CD4-positive, CD25-positive, alpha-beta regulatory T cell (primary cell): ENCODE results near the gene GBP3. TPM values are rescaled to one million over a fixed set of nuclear protein-coding genes. Genes with fewer than 3 reads are reported as not detected.
"Not testable (repeated sequence)": the region's sequence is repeated elsewhere in the genome, so short reads cannot be mapped to it uniquely, and the experiment has no call there.

Experiments used
- ATAC-seq, 2 donors: fragments of 150-1000 bp; cut with Tn5 transposase; one replicate each; pipeline ENCODE4 v1.10.0; 2021; ENCODE audit warnings: low read depth in 2 of 2, moderate number of reproducible peaks in 2 of 2, moderate library complexity in 1 of 2
- DNase-seq, 3 donors: peaks; one replicate each; pipeline versions ENCODE4 v3.0.0 to v3.0.0-alpha.2; 2012 to 2022; ENCODE audit warnings: mixed read lengths in 1 of 3
- H3K27ac ChIP-seq: one replicate; pipeline ENCODE4 v1.7.0; 2013; ENCODE audit warnings: mild to moderate bottlenecking, low read length; ENCODE audit not compliant: insufficient read depth, poor library complexity, severe bottlenecking
- H3K27me3 ChIP-seq: one replicate; pipeline ENCODE4 v1.7.0; 2013; ENCODE audit warnings: low read length; ENCODE audit not compliant: control insufficient read depth, insufficient read depth
- H3K36me3 ChIP-seq: one replicate; pipeline ENCODE4 v1.7.0; 2013; ENCODE audit warnings: mild to moderate bottlenecking, low read length, moderate library complexity; ENCODE audit not compliant: control insufficient read depth, insufficient read depth
- H3K4me1 ChIP-seq: 2 replicates; pipeline ENCODE4 v1.7.0; 2013; ENCODE audit warnings: mild to moderate bottlenecking, low read length; ENCODE audit not compliant: insufficient read depth, control insufficient read depth, poor library complexity, severe bottlenecking
- H3K4me3 ChIP-seq: one replicate; pipeline ENCODE4 v1.7.0; 2013; ENCODE audit warnings: low read depth, mild to moderate bottlenecking, low read length, moderate library complexity
- H3K9me3 ChIP-seq, 2 experiments: 1 replicate in 1 of 2; 2 replicates in 1 of 2; pipeline ENCODE4 v1.7.0; 2013; ENCODE audit warnings: low read length in 2 of 2, mild to moderate bottlenecking in 1 of 2, moderate library complexity in 1 of 2; ENCODE audit not compliant: control insufficient read depth in 2 of 2
- H3K27ac Mint-ChIP-seq, 3 donors: one replicate each; pipeline ENCODE4 v1.8.0; 2020 to 2022; ENCODE audit warnings: mild to moderate bottlenecking in 3 of 3, mixed read lengths in 3 of 3, moderate library complexity in 2 of 3
- H3K27me3 Mint-ChIP-seq: one replicate; pipeline ENCODE4 v1.8.0; 2022; ENCODE audit warnings: mild to moderate bottlenecking, mixed read lengths
- H3K36me3 Mint-ChIP-seq: one replicate; pipeline ENCODE4 v1.8.0; 2020; ENCODE audit warnings: mixed read lengths
- H3K4me1 Mint-ChIP-seq, 4 donors: one replicate each; pipeline ENCODE4 v1.8.0; 2020 to 2022; ENCODE audit warnings: mixed read lengths in 4 of 4, mild to moderate bottlenecking in 1 of 4
- H3K4me3 Mint-ChIP-seq, 4 donors: one replicate each; pipeline ENCODE4 v1.8.0; 2020 to 2022; ENCODE audit warnings: mild to moderate bottlenecking in 4 of 4, mixed read lengths in 4 of 4, moderate library complexity in 3 of 4
- H3K9me3 Mint-ChIP-seq, 7 donors: one replicate each; pipeline ENCODE4 v1.8.0; 2020 to 2022; ENCODE audit warnings: mixed read lengths in 7 of 7, mild to moderate bottlenecking in 3 of 7, moderate library complexity in 2 of 7
- polyA plus RNA-seq, 4 donors: library from polyadenylated mRNA; unstranded; fragments of 300-500 nt; fragmentation: Illumina TruSeq; gene quantifications; one replicate each; pipeline ENCODE4 v1.2.3, GENCODE V29; 2021
- total RNA-seq: library from RNA; stranded (reverse); gene quantifications from one replicate; pipeline ENCODE4 v1.2.3, GENCODE V29; 2022

Gene GBP3
- total and polyA plus RNA-seq, 5 donors from 2014 or later: 11.7 to 36.6 (median 19.9) TPM

DNA sequence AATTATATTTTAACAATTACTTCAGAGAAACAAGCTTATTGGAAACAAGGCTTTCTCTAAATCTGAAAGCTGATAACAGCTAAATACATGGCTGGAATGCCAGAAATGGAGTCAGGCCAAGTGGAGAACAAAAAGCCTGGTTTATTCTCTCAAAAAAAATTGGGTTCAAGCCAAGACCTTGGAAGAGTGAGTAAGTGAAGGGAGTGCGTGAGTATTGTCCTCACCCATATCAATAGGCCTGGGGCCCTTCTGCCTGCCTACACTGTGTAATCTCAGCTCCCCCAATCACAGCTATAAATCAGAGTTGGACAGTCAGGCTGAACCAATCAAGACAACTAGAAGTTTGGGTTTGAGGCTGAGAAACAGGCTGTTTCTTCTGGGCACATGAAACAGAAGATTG is 37.6 kb downstream of the GBP3 start:
- Histone ChIP-seq H3K4me1 (peaks cover 14% of the 10 kb centered on the region), H3K27ac (peak overlapping the region; percentile 44), H3K9me3 (no peaks in the 10 kb centered on the region), H3K4me3 (no peak overlapping the region), H3K36me3 (peaks cover 19% of the 10 kb centered on the region), H3K27me3 (no peaks in the 10 kb centered on the region)
- no peak for ATAC-seq
- Mint-ChIP-seq H3K9me3 (no peaks in the 10 kb centered on the region), H3K4me3 (no peak overlapping the region), H3K4me1 (peaks cover 27 to 79% (median 66%) of the 10 kb centered on the region in 4 donors), H3K27ac (peak overlapping the region in 2 of 3 donors; percentile 75 to 79), H3K27me3 (no peaks in the 10 kb centered on the region), H3K36me3 (peaks cover 21% of the 10 kb centered on the region)
- DNase-seq: no peak

DNA sequence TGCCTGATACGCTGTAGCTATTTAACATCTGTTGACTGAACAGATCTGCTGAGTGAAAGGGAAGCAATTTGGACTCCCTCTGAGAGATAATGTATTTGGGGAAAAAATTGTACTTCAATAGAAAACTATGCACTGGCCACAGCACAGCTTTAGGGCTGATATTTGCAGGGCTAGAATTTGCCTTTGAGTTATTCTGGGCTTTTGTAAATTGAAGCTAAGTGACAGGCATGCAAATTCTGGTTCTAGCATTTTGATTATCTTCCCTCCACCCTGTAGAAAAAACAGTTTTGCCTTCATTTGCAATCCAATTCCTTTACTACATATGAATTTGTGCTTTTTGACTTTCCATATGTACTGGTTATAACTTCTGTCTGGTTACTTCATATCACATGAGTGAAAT is 38.1 kb downstream of the GBP3 start:
- Mint-ChIP-seq H3K4me1 (peaks cover 26 to 79% (median 66%) of the 10 kb centered on the region in 4 donors), H3K4me3 (peak overlapping the region in 2 of 4 donors; percentile 33 to 55), H3K9me3 (no peaks in the 10 kb centered on the region), H3K27me3 (no peaks in the 10 kb centered on the region), H3K36me3 (peaks cover 22% of the 10 kb centered on the region), H3K27ac (peak overlapping the region; percentile 15 to 79 (median 75))
- ATAC-seq: no peak
- no peak overlapping the region for H3K4me3 ChIP-seq
- peaks cover 14% of the 10 kb centered on the region for H3K4me1 ChIP-seq
- no peaks in the 10 kb centered on the region for H3K9me3 ChIP-seq
- H3K27me3 ChIP-seq: no peaks in the 10 kb centered on the region
- H3K36me3 ChIP-seq: peaks cover 23% of the 10 kb centered on the region
- peak overlapping the region; percentile 60 for H3K27ac ChIP-seq
- DNase-seq: no peak

DNA sequence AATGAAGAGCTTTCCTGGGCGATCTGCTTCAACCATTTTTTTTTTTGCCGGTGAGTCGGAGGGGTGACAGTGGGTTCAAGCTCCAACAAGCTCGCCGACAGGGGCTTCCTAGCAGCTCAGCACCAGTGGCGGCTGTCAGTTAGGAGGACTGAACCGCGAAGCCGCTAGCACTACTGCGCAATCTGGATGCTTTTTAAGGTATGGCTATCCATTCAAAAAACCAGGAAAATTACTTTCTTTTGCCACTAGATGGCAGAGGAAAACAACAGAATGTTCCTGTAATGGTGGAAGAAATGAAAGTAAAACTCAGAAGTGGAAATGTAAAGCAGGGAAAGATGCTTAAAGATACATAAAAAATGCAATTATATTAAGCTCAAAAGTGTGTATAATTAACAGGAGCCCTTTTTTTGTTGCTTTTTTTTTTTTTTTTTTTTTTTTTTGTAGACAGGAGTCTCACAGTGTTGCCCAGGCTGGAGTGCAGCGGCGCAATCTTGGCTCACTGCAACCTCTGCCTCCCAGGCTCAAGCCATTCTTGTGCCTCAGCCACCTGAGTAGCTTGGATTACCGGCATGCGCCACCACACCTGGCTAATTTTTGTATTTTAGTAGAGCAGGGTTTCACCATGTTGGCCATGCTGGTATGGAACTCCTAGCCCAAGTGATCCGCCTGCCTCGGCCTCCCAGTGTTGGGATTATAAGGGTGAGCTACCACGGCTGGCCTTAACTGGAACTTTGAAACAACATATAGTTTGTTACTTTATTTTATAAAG is 38.7 kb downstream of the GBP3 start:
- Histone ChIP-seq H3K36me3 (peaks cover 23% of the 10 kb centered on the region), H3K4me3 (peak overlapping the region; percentile 49), H3K27ac (peak overlapping the region; percentile 60), H3K9me3 (no peaks in the 10 kb centered on the region), H3K27me3 (no peaks in the 10 kb centered on the region), H3K4me1 (peaks cover 14% of the 10 kb centered on the region)
- DNase-seq (peak; percentile 11 to 73 (median 67)), ATAC-seq (peak; percentile 51 to 58)
- H3K4me1 Mint-ChIP-seq: peaks cover 28 to 79% (median 66%) of the 10 kb centered on the region in 4 donors
- no peaks in the 10 kb centered on the region for H3K27me3 Mint-ChIP-seq
- peak overlapping the region in 3 of 4 donors; percentile 33 to 69 (median 62) for H3K4me3 Mint-ChIP-seq
- H3K36me3 Mint-ChIP-seq: peaks cover 27% of the 10 kb centered on the region
- H3K27ac Mint-ChIP-seq: peak overlapping the region; percentile 44 to 75 (median 69)
- H3K9me3 Mint-ChIP-seq: no peaks in the 10 kb centered on the region

DNA sequence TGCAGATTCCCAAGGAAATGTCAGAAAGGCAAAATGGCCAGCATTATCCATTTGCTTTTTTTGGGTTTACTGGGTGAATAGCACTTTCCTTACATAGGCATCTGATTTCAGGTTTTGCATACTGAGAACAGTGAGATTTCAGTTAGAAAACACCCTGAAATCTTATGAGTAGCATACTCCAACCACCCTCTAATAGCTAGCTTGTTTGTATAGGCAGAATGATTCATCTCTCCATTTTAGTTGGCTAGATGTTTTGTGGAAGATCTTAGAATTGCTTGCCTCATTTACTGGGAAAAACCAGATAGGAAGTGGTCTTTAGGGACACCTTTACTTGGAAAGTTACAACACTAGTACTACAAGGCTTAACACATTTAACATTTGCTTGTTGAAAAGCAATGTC is 40.6 kb downstream of the GBP3 start:
- H3K27ac Mint-ChIP-seq: no peak overlapping the region
- Histone ChIP-seq H3K4me1 (peaks cover 14% of the 10 kb centered on the region), H3K27me3 (no peaks in the 10 kb centered on the region), H3K9me3 (no peaks in the 10 kb centered on the region), H3K4me3 (no peak overlapping the region), H3K27ac (no peak overlapping the region), H3K36me3 (peaks cover 24% of the 10 kb centered on the region)
- peak in 1 of 3 donors; percentile 31 for DNase-seq
- peaks cover 25% of the 10 kb centered on the region for H3K36me3 Mint-ChIP-seq
- ATAC-seq: no peak
- H3K9me3 Mint-ChIP-seq: no peaks in the 10 kb centered on the region
- H3K4me1 Mint-ChIP-seq: peaks cover 23 to 73% (median 64%) of the 10 kb centered on the region in 4 donors
- no peak overlapping the region for H3K4me3 Mint-ChIP-seq
- no peaks in the 10 kb centered on the region for H3K27me3 Mint-ChIP-seq

DNA sequence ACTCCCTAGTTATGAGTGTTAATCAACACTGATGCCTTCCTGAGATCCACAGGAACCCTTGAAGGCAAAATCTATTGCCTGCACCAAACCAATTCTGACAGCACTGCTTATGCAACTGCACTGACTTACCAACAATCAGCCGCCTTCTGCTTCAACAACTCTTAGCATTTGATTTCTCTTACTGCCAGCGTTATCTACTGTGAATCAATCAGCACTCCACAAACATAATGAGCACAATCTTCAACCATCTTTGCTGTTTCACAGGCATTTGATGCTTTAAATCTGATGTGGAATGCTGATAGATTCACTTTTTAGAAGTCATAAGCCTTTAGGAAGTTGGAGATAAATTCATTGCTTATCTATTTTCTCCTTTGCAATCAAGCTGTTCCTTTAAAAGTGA is 41.2 kb downstream of the GBP3 start:
- not testable (repeated sequence) for H3K4me3 Mint-ChIP-seq
- peaks cover 23 to 67% (median 63%) of the 10 kb centered on the region in 4 donors for H3K4me1 Mint-ChIP-seq

GRCh38 chr1:88980870-88981269 is 41.8 kb downstream of the GBP3 start:
- Mint-ChIP-seq H3K9me3 (no peaks in the 10 kb centered on the region), H3K4me1 (peaks cover 23 to 65% (median 62%) of the 10 kb centered on the region in 4 donors), H3K4me3 (no peak overlapping the region), H3K27ac (no peak overlapping the region), H3K36me3 (peaks cover 25% of the 10 kb centered on the region), H3K27me3 (no peaks in the 10 kb centered on the region)
- Histone ChIP-seq H3K27ac (no peak overlapping the region), H3K4me3 (no peak overlapping the region), H3K27me3 (no peaks in the 10 kb centered on the region), H3K9me3 (no peaks in the 10 kb centered on the region), H3K4me1 (peaks cover 14% of the 10 kb centered on the region), H3K36me3 (peaks cover 20% of the 10 kb centered on the region)
- no peak for ATAC-seq
- DNase-seq: no peak

More for the DNA sequence above, 41.2 kb downstream of the GBP3 start:
- not testable (repeated sequence) for H3K4me3 ChIP-seq, H3K27me3 Mint-ChIP-seq, H3K27ac Mint-ChIP-seq, H3K27ac ChIP-seq, DNase-seq, H3K9me3 Mint-ChIP-seq, H3K27me3 ChIP-seq, ATAC-seq, H3K9me3 ChIP-seq
- H3K36me3 Mint-ChIP-seq: peaks cover 25% of the 10 kb centered on the region
- Histone ChIP-seq H3K36me3 (peaks cover 20% of the 10 kb centered on the region), H3K4me1 (peaks cover 14% of the 10 kb centered on the region)

DNA sequence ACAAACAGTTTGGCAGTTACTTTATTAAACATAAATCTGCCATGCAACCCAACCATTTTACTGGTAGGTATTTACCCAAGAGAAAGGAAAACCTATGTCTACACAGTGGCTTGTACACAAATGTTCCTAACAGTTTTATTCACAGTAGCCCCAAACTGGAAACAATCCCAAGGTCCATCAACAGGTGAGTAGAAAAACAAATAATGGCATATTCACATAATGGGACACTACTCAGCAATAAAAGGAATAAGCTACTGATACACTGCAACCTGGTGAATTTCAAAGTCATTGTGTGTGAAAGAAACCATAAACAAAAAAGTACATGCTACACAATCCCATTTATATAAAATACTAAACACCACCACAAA is 42.9 kb downstream of the GBP3 start:
- ATAC-seq (no peak), DNase-seq (no peak)
- peaks cover 20 to 57% (median 55%) of the 10 kb centered on the region in 4 donors for H3K4me1 Mint-ChIP-seq
- H3K36me3 Mint-ChIP-seq: peaks cover 27% of the 10 kb centered on the region
- peaks cover 14% of the 10 kb centered on the region for H3K4me1 ChIP-seq
- H3K27me3 Mint-ChIP-seq: no peaks in the 10 kb centered on the region
- no peaks in the 10 kb centered on the region for H3K9me3 Mint-ChIP-seq
- H3K27me3 ChIP-seq: no peaks in the 10 kb centered on the region
- H3K27ac ChIP-seq: no peak overlapping the region
- H3K9me3 ChIP-seq: no peaks in the 10 kb centered on the region
- H3K36me3 ChIP-seq: peaks cover 18% of the 10 kb centered on the region
- no peak overlapping the region for H3K4me3 Mint-ChIP-seq
- peak overlapping the region in 2 of 3 donors; percentile 5 to 69 for H3K27ac Mint-ChIP-seq
- H3K4me3 ChIP-seq: no peak overlapping the region
